ENCODE results near the gene DLG2. TPM values are rescaled to one million over a fixed set of nuclear protein-coding genes. Genes with fewer than 3 reads are reported as not detected.

Gene DLG2
- total and polyA plus RNA-seq, 4 donors = 0.30 to 5.5 (median 0.68) TPM

GRCh38 chr11:84389696-84390095, 1237.4 kb downstream of the DLG2 start:
- H3K27ac ChIP-seq (ENCODE audit: low read depth in 1 of 2, low read length in 2 of 2) = no peak overlapping the region
- H3K9me3 ChIP-seq (ENCODE audit: control insufficient read depth in 4 of 4, low read length in 3 of 4) = no peaks in the 10 kb centered on the region
- no peaks in the 10 kb centered on the region for H3K4me1 ChIP-seq (ENCODE audit: control insufficient read depth in 4 of 4, insufficient read depth in 4 of 4, low read length in 3 of 4)
- TF ChIP-seq RAD21 (IDR thresholded peaks at IDR 0.05) (no peak), JUND (IDR thresholded peaks at IDR 0.05) (no peak), TAF1 (conservative IDR thresholded peaks at IDR 0.05) (no peak), EGR1 (IDR thresholded peaks at IDR 0.05; ENCODE audit: low read depth in 2 of 2) (no peak), REST (IDR thresholded peaks at IDR 0.05) (no peak), MAX (IDR thresholded peaks at IDR 0.05) (no peak), SP1 (IDR thresholded peaks at IDR 0.05) (no peak), FOXA2 (IDR thresholded peaks at IDR 0.05) (no peak), HNF4A (conservative IDR thresholded peaks at IDR 0.05) (no peak), FOXA1 (IDR thresholded peaks at IDR 0.05) (no peak), GABPA (IDR thresholded peaks at IDR 0.05 in 1 of 2, conservative IDR thresholded peaks at IDR 0.05 in 1 of 2) (no peak), CTCF (IDR thresholded peaks at IDR 0.05; ENCODE audit: low read depth, low read length, missing input control) (no peak), NR2F2 (IDR thresholded peaks at IDR 0.05) (no peak), ATF3 (IDR thresholded peaks at IDR 0.05) (no peak), YY1 (IDR thresholded peaks at IDR 0.05) (no peak)
- H3K27me3 ChIP-seq (ENCODE audit: control insufficient read depth in 4 of 4, insufficient read depth in 4 of 4, low read length in 3 of 4) = no peaks in the 10 kb centered on the region
- H3K36me3 ChIP-seq (ENCODE audit: control insufficient read depth in 4 of 4, insufficient read depth in 3 of 4, low read depth in 1 of 4, low read length in 3 of 4) = no peaks in the 10 kb centered on the region
- H3K9ac ChIP-seq (ENCODE audit: low read depth in 1 of 2, low read length in 2 of 2) = no peak overlapping the region
- DNase-seq (ENCODE audit: low spot score) = no peak
- H3K4me3 ChIP-seq (ENCODE audit: low read depth in 1 of 3, low read length in 3 of 3) = no peak overlapping the region

GRCh38 chr11:84384731-84385130, 1242.4 kb downstream of the DLG2 start:
- no peak overlapping the region for H3K27ac ChIP-seq (ENCODE audit: low read depth in 1 of 2, low read length in 2 of 2)
- no peak overlapping the region for H3K9ac ChIP-seq (ENCODE audit: low read depth in 1 of 2, low read length in 2 of 2)
- peak; percentile 37 for DNase-seq (ENCODE audit: low spot score)
- H3K27me3 ChIP-seq (ENCODE audit: control insufficient read depth in 4 of 4, insufficient read depth in 4 of 4, low read length in 3 of 4) = no peaks in the 10 kb centered on the region
- no peaks in the 10 kb centered on the region for H3K4me1 ChIP-seq (ENCODE audit: control insufficient read depth in 4 of 4, insufficient read depth in 4 of 4, low read length in 3 of 4)
- no peaks in the 10 kb centered on the region for H3K9me3 ChIP-seq (ENCODE audit: control insufficient read depth in 4 of 4, low read length in 3 of 4)
- TF ChIP-seq RAD21 (IDR thresholded peaks at IDR 0.05) = peak; percentile 65 to 79
- peak; percentile 76 for TF ChIP-seq CTCF (IDR thresholded peaks at IDR 0.05; ENCODE audit: low read depth, low read length, missing input control)
- no peak for TF ChIP-seq MAX (IDR thresholded peaks at IDR 0.05)
- H3K4me3 ChIP-seq (ENCODE audit: low read depth in 1 of 3, low read length in 3 of 3) = no peak overlapping the region
- H3K36me3 ChIP-seq (ENCODE audit: control insufficient read depth in 4 of 4, insufficient read depth in 3 of 4, low read depth in 1 of 4, low read length in 3 of 4) = no peaks in the 10 kb centered on the region
